Stimulated activated CD8-positive, alpha-beta memory T cell treated with anti-CD3 and anti-CD28 coated beads, Interleukin-12 subunit alpha, Interleukin-12 subunit beta, amount 100 ng/mL, for 1 hour (primary cell): ENCODE measurements around the gene L1CAM.

Experiments
- DNase-seq: peaks from one replicate; pipeline ENCODE4 v3.0.0-alpha.2; 2020; ENCODE audit warnings: low read depth

L1CAM gene

DNA sequence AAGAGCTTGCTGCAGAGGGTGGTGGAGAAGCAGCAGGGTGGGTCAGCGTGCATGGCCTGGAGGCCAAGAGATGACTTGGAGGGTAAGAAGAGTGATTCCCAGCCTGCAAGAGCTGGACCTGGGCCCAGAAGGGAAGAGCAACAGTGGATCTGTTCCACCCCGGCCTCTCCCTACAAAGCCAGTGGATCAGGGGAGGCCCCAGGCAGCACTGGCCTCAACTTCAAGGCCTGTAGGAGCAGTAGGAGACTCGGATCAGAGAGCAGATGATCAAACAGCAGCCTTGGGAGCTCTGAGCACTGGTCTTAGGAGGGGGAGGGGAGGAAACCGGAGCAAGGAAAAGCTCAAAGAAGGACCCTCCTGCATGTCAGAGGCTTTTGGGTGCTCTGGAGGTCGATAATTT lies 7.6 kb downstream of the L1CAM start:
- no peak for DNase-seq

DNA sequence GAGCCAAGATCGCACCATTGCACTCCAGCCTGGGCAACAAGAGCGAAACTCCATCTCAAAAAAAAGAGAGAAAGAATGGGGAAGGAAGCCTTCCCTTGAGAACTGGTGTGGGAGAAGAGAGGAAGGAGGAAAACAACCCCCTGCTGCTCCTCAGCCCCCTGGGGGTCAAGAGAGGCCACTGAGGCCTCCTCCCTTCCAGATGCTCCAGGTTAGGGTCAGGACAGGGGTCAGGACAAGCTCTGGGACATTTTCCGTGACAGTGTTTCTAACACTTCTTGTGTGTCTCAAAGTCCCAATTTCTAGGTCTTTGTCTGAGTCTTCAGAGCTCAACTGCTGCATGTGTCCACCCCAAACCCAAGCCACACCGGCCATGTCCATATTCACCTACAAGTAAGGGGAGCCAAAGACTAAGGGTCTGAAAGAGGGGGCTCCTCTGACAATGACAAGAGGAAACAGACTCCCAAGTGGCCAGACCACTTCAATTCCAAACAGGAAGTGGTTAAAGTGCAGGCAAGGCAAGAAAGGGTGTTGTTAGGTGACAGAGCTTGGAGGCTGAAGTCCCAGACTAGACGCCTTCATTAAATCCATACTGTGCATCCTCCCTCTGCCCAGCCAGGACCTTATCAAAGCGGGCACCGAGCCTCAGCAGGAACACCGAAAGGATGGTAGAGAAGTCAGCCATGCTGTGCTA lies 8.3 kb downstream of the L1CAM start:
- no peak for DNase-seq

DNA sequence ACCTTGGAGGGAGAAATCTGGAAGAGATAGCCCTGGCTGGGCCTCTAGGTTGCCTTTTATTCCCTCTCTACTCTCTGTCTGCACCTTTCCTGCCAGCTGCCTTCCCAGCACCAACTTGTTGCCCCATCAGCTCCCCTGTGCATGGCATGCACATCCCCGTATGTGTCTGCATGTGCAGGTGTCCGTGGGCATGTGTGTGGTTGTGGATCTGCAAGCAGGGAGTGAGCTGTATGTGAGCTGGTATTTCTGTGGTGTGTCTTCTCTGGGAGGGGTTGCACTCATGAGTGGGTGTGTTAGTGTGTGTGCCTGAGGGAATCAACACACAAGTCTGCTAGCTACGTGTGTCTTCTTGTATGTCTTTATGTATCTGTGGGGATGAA lies 9.9 kb downstream of the L1CAM start:
- DNase-seq = no peak

DNA sequence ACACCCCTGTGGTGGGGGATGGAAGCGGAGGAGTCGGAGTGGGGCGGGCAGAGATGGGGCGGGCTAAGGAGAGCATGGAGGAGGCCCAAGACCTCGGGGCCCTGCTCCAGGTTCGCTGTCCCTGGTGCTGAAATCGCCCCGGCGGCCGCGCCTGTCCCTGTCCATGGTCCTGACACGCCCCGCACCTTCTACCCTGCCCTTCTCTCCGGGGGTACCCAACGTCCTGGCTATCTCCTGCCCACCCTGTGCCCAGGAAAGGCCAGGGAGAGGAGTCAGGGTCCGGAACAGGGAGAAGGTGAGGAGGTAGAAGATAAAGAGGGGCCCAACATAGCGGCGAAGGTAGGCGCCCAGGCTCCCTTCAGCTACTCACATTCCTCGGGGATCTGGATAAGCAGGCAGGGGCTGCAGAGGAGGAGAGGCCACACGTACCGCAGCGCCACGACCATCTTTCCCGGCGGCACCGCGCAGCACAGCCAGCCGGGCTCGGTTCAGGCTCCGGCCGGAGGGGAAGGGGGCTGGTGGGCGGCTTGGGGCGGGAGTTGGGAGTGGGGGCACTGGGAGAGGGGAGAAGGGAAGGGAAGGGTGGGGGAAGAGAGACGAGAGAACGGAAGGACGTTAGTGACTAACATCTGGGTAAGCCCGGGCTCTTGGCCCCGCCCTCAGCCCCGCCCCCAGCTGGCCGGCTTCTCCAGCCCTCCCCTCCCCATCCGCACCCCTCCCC lies 10.4 kb downstream of the L1CAM start:
- DNase-seq = peak; percentile 41

DNA sequence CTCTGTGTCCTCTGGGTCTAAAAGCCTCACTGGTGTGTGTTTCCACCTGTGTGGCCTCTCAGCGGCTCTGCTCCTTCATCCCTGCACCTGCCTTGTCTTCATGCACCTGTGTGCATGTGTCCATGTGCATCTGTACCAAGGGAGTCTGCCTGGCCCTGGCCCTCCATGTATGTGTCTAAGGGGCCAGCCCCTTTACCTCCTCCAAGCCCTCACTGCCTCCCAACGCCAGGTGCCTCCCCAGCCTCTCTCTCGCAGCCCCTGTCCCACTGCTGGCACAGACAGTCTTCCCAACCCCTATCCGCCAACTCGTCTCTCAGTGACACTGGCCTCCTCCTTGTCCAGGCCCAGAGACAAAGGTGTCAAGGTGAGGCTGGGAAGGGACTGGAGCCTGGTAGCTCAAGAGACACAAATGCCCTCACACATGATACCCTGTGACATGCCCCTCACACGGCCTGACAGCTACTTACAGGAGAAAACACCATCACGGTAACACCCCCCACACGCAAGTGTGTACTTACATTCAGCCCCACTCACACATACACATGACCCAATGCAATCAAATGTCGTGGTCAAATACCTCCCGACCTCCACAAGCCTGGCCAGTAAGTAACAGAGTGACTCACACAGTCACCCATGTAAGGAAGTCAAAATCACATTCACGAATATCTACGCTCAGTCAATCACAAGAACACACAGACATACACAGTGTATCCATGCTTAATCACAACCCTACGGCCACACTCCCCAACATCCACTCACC lies 11.4 kb downstream of the L1CAM start:
- no peak for DNase-seq

DNA sequence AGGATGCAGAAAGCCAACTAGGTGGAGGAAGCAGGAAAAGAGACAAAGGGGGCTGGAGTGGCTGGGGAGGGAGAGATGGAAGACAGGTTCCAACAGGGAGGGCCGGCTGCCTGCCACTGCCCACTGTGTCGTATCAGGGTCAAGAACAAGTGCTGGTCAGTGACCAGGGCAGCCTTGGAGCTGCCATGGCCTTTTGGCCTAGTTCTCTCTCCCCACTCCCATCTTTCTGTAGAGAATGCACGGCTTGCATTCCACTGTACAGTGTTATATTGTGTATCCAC lies 11.9 kb downstream of the L1CAM start:
- no peak for DNase-seq

DNA sequence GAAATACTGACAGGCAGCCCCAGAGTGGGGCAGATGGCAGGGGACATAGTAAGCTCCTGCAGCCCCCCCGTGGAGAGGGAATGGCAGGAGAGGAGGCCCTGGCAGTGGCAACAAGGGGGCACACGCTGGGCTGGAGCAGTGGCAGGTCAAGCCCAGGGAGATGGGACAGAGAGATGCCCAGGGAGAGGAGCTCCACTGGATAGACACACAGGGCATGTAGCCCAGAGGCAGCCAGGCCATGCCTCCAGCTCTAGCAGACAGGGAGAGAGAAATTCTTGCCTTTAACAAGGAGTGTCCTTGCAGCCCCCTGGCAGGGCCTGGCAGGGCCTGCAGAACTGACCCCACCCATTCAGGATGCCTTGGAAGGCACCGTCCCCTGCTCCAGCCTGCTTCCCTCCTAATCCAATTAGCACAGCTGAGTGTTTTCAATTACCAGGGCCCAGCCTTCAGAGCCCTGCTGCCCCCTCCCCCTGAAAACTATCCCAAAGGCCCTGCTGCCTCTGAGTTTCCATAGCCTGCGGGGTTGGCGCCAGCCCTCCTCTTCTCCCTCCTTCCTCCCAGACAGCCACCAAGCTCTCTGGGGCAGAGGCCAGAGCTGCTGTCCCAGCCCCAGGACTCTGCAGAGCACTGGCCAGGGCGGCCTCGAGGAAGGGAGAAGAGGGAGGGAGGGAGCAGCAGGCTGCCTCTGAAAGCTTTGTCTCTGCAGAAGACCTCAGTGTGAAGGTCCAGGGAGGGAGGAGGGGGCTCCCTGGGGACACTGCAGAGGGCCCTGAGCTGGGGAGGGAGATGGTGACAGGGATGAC lies 12.5 kb downstream of the L1CAM start:
- DNase-seq = no peak

DNA sequence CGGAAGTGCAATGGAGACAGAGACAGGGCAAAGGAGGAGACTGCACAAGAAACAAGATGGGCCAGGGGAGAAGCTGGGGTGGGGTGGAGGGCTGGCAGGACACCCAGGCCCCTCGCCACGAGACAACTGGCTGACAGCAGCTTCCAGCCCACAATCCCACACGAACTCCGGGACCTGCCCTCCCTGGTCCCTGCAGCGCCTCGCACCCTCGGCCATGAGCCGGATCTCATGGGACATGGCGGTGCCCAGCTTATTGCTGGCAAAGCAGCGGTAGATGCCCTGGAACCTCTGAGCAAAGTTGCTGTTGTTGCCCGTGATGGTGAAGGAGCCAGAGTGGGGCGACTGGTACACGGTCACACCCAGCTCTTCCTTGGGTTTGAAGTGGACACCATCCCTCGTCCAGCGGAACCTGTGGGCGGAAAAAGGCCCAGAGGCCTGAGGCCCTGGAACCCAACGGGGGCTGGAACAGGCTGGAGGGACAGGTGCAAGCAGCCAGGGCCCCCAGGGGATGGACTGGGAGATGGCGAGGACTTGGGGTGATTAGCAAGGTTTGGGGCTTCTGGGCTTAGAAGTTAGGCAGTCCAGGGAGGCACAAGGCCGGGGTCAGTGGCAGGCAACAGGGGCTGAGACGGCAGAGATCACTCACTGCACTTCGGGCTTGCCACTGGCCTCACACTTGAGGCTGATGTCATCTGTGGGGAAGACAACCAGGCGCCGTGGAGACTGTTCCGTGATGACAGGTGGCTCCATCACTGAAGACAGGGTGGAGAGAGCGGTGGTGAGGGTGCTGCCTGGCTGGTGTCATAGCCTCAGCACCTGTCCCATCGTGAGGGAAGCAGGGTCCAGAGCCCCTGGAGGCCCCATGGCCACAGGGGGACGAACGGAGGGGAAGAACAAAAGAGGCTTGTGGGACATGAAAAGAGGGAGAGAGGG lies 13.8 kb downstream of the L1CAM start:
- DNase-seq = no peak

DNA sequence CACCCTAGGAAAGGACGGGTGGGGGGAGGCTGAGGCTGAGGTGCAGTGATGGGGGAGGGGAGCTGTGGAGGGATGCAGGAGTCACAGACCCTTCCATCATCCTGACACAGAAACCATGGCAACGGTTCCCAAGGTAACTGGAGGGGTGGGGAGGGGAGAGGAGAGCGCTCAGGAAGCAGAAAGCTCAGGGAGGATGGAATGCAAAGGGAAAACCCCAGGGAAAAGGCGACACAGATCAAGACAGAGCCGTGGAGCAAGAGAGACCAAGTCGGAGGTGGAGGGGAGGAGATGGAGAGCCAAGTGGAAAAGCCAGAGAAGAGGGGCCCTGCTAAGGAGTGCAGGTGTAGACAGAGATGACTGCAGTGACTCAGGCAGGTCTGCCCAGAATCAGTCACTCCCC lies 14.5 kb downstream of the L1CAM start:
- no peak for DNase-seq

DNA sequence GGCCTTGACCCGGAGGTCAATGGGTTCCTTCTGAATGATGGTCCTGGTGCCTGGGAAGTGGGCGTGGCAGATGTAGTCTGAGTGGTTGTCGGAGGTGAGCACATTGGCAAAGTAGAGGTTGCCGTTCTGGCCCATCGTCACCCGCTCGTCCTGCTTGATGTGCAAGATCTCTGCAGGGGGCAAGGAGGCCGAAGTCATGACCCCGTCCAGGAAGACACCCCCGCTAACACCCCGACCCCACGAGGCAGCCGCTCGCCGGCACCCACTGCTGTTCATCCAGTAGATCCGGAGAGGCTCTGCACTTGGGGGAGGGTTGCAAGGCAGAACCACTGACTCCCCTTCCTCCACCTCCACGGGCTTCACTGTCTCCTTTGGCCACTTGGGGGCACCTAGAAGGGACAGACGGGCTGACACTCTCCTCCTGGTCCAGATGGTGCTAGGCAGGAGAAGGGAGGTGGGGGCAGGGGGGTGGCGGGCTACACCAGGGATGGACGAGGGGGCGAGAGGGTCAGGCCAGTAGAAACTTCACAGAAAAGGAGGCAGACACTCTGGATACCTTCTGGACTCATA lies 15.1 kb downstream of the L1CAM start:
- DNase-seq = no peak

DNA sequence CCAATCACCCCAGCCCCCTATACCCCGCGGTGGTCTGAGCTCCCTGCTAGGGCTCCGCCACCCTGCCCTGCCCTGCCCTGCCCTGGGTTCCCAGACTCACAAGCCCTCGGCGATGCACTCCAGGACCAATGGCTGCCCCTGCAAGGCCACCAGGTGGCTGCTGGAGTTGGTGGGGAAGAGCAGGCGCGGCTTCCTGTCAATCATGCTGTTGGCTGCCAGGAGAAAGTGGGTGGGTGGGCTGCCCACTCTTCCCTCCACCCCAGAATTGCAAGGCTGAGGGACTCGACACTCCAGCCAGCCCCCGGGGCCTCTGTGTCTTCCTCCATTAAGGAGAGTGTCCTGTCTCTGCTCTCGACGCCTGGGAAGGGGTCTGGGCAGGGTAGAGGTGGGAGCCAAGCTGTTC lies 15.7 kb downstream of the L1CAM start:
- DNase-seq = no peak

DNA sequence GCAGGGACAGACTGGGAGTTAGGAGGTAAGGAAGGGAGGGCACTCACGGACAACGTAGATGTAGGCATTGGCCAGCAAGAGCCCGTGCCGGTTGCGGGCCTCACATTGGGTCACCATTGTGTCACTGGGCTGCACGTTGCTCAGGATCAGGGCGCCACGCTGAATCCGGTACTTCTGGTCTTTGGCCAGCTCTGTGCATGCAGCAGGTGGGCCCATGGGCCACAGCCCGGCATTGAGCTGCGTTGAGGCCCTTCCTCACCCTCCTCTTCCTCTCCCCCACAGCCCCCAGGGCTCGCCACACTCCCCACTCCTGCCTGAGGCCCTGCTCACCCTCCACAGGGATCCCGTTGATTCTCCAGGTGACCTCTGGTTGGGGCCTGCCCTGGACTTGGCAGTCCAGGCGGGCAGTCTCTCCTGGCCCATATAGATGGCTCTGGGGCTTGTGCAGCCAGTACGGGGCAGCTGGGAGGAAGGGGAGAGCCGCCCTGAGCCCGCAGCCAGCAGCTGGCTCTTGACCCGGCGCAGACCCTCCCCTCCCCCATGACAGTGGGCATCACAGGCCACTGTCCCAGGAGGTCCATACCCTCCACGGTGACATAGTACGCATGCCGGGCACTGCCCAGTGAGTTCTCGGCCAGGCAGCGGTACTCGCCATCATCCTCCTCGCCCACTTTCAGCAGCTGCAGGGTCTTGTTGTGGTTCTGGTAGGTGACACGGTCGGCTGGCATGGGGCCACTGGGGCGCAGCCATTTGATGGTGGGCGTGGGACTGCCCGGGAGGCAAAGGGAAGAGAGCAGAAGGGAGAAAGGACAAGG lies 16.3 kb downstream of the L1CAM start:
- DNase-seq = no peak

DNA sequence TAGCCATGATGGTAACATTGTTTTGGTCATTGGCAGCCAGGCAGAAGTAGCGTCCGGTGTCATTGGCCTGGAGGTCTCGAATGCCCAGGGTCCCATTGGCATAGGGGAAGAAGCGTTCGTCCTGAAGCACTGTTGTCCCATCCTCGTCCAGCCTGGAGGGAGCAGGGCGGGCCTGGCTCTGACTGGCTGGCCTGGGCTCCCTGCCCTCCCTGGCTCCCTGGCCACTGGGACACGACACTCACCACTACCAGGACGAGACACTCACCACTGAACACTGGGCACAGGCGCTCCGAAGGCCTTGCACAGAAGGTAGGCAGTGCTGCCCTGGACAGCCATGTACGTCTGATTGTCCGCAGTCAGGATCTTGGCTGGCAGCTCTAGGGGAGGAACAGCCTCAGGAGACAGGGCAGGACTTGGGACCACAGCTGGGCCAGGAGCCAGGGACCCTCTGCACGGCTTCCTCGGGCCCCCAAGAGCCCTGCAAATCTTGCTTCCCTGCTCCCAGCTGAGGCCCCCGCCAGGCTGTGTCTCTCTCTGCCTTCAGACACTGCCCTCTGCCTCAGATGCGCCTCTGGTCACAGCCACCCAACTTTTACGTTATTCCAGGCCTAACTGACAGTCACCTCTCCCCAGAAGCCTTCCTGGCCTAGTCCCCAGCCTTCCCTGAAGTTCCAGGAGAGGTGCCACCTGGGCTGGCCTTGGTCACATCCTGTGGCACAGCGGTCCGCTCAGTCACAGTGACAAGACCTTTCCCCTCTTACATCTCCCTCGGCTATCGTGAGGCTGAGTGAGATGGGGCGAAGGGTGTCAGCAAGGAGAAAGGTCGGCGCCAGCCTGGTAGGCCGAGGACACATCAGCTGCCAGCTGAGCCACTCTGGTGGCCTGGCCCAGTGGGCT lies 17.1 kb downstream of the L1CAM start:
- DNase-seq = no peak

DNA sequence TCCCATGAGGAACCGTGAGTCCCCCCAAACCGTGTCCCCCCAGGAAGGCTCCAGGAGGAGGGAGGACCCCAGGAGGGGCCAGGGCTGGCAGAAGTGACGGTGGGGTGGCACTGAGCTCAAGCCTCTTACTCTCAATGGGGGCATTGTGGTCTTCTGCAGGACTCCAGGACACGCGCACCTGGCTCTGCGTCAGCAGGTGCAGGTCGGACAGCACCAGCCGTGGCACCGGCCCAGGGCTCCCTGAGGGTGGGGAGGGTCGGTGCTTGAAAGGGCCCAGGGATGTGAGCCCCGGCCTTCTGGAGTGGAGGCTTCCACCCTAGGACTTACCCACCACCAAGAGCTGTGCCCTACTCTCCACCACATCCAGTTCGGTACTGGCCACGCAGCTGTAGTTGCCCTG lies 18.3 kb downstream of the L1CAM start:
- no peak for DNase-seq

DNA sequence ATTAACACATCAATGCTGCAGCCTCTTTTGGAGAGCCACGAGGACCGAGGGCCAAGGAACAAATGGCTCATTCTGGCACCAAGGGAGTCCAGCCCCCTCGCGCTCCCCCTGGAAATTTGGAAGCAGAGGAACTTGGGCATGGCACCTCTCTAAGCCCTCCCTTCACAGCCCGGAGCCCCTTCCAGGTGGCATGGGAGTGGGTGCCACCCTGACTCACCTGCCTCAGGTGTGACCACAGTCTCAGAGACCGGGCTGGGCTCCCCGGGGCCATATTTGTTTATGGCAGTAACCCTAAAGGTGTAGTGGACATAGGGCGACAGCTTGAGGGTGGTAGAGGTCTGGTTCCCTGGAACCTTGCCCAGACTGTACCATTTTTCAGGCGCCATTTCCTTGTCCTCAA lies 18.8 kb downstream of the L1CAM start:
- no peak for DNase-seq

DNA sequence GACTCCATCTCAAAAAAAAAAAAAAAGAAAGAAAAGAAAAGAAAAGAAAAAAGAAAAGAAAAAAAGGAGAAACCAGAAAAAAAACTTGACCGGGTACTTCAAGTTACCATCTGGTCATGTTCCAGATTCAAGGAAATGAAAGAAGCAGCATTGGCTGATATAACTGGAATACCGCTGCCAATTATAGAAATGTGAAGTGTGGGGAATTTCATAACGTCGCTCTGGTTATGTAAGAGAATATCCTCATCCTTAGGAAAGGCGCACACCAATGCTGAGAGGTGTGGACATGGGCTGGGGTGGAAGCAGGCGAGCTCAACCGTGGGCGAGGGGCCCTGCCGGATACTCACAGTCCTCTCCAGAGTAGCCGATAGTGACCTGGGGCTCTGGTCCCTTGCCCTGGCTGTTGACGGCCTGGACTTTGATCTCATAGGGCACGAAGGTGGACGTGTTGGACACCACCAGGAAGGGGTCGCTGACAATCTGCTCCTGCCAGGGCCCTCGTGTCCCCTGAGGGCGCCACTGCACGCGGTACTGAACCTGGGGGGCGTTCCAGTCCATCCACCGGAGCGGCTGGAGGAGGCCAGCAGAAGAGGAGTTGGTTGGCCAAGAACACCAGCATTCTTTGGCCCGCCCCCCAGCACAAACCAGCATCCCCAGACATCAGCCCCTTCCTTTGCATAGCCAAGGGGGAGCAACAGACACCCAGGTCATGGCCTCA lies 19.5 kb downstream of the L1CAM start:
- no peak for DNase-seq

DNA sequence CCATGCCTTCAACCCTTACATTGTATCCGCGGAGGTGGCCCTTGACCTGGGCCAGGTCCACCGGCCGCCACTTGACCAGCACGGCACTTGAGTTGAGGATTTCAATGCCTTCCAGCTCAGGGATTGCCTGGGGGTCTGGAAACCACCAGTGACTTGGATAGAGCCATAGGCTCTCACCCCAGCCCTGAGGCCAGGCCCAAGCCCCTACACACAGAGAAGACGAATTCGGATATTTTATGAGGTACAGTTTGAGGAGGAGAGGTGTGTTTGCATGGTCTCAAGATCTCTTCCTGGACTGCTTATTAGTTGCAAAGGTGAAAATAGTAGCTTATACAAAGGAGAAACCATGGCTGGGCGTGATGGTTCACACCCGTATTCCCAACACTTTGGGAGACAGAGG lies 20.3 kb downstream of the L1CAM start:
- no peak for DNase-seq

DNA sequence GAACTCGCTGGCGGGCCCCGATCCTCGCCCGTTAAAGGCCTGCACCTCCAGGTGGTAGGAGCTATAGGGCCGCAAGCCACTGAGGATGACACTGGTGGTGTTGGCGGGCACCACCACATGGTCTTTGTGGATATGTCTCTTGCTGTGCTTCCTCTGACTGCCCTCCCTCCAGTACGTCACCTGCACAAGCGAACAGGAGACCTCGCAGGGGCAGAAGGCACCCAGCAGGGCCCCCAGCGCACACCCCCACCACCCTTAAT lies 20.7 kb downstream of the L1CAM start:
- no peak for DNase-seq
